H9 (cell line): ENCODE results near the gene PAX1. TPM values are rescaled to one million over a fixed set of nuclear protein-coding genes. Genes with fewer than 3 reads are reported as not detected.

ENCODE experiments used
- DNase-seq: peaks from one replicate; pipeline ENCODE4 v3.0.0-alpha.2; 2017
- H2AFZ ChIP-seq: one replicate; pipeline ENCODE4 v1.6.1; 2013; ENCODE audit warnings: mild to moderate bottlenecking, low read length, control low read depth, moderate library complexity
- H2AK5ac ChIP-seq: 2 replicates; pipeline ENCODE4 v1.6.1; 2013; ENCODE audit warnings: low read length, control low read depth, mixed read lengths; ENCODE audit not compliant: insufficient read length
- H2BK120ac ChIP-seq: one replicate; pipeline ENCODE4 v1.6.1; 2013; ENCODE audit warnings: low read depth, mild to moderate bottlenecking, low read length, control low read depth, inconsistent platforms; ENCODE audit not compliant: poor library complexity, severe bottlenecking
- H2BK12ac ChIP-seq: 2 replicates; pipeline ENCODE4 v1.6.1; 2013; ENCODE audit warnings: low read length, control low read depth, mixed read lengths, low read depth; ENCODE audit not compliant: insufficient read length
- H2BK15ac ChIP-seq: 2 replicates; pipeline ENCODE4 v1.6.1; 2013; ENCODE audit warnings: low read depth, low read length, control low read depth
- H2BK20ac ChIP-seq: one replicate; pipeline ENCODE4 v1.6.1; 2013; ENCODE audit warnings: low read depth, mild to moderate bottlenecking, low read length, control low read depth, inconsistent platforms; ENCODE audit not compliant: poor library complexity, severe bottlenecking
- H2BK5ac ChIP-seq: 2 replicates; pipeline ENCODE4 v1.6.1; 2013; ENCODE audit warnings: low read length, control low read depth, mixed read lengths; ENCODE audit not compliant: insufficient read length
- H3K14ac ChIP-seq: 2 replicates; pipeline ENCODE4 v1.6.1; 2013; ENCODE audit warnings: low read length, control low read depth; ENCODE audit not compliant: insufficient read depth
- H3K18ac ChIP-seq: 2 replicates; pipeline ENCODE4 v1.6.1; 2013; ENCODE audit warnings: low read depth, mild to moderate bottlenecking, mixed read lengths, low read length, control low read depth; ENCODE audit not compliant: insufficient read length
- H3K23ac ChIP-seq: 2 replicates; pipeline ENCODE4 v1.6.1; 2013; ENCODE audit warnings: low read length, control low read depth, mixed read lengths, low read depth; ENCODE audit not compliant: insufficient read length
- H3K23me2 ChIP-seq: 2 replicates; pipeline ENCODE4 v1.6.1; 2013; ENCODE audit warnings: low read depth, mild to moderate bottlenecking, mixed read lengths, low read length, control low read depth; ENCODE audit not compliant: insufficient read length, poor library complexity, severe bottlenecking
- H3K27ac ChIP-seq: 2 replicates; pipeline ENCODE4 v1.5.1; 2013; ENCODE audit warnings: low read length, control low read depth, mixed read lengths, low read depth; ENCODE audit not compliant: insufficient read length
- H3K27me3 ChIP-seq: 2 replicates; pipeline ENCODE4 v1.6.1; 2013; ENCODE audit warnings: low read length, control low read depth, inconsistent platforms; ENCODE audit not compliant: insufficient read depth
- H3K4ac ChIP-seq: 2 replicates; pipeline ENCODE4 v1.6.1; 2013; ENCODE audit warnings: low read depth, mild to moderate bottlenecking, control low read depth, inconsistent platforms, low read length, moderate library complexity
- H3K4me1 ChIP-seq: 2 replicates; pipeline ENCODE4 v1.6.1; 2013; ENCODE audit warnings: low read length, control low read depth, inconsistent platforms; ENCODE audit not compliant: insufficient read depth
- H3K4me2 ChIP-seq: 2 replicates; pipeline ENCODE4 v1.6.1; 2013; ENCODE audit warnings: low read length, control low read depth, mixed read lengths; ENCODE audit not compliant: insufficient read length, insufficient read depth
- H3K56ac ChIP-seq: 2 replicates; pipeline ENCODE4 v1.6.1; 2013; ENCODE audit warnings: low read depth, mild to moderate bottlenecking, mixed read lengths, low read length, control low read depth; ENCODE audit not compliant: insufficient read length
- H3K79me1 ChIP-seq: 2 replicates; pipeline ENCODE4 v1.6.1; 2013; ENCODE audit warnings: low read depth, mild to moderate bottlenecking, moderate library complexity, low read length, control low read depth, inconsistent platforms; ENCODE audit not compliant: insufficient read depth, poor library complexity, severe bottlenecking
- H3K79me2 ChIP-seq: 2 replicates; pipeline ENCODE4 v1.6.1; 2013; ENCODE audit warnings: low read length, control low read depth, inconsistent platforms; ENCODE audit not compliant: insufficient read depth
- H3K9ac ChIP-seq: 2 replicates; pipeline ENCODE4 v1.6.1; 2013; ENCODE audit warnings: low read length, control low read depth, mixed read lengths; ENCODE audit not compliant: insufficient read length; ENCODE audit errors: extremely low read depth
- H3K9me3 ChIP-seq: one replicate; pipeline ENCODE4 v1.6.1; 2013; ENCODE audit warnings: low read depth, low read length, inconsistent platforms; ENCODE audit not compliant: control insufficient read depth
- H3T11ph ChIP-seq: one replicate; pipeline ENCODE4 v1.6.1; 2013; ENCODE audit warnings: mild to moderate bottlenecking, low read length, control low read depth, inconsistent platforms
- H4K20me1 ChIP-seq: one replicate; pipeline ENCODE4 v1.6.1; 2013; ENCODE audit not compliant: control insufficient read depth, insufficient read length, insufficient read depth
- H4K5ac ChIP-seq: 2 replicates; pipeline ENCODE4 v1.6.1; 2013; ENCODE audit warnings: low read depth, mild to moderate bottlenecking, mixed read lengths, low read length, control low read depth; ENCODE audit not compliant: insufficient read length
- H4K8ac ChIP-seq: replicated peaks from 2 replicates; pipeline ENCODE4 v1.6.1; 2013; ENCODE audit warnings: low read length, control low read depth, mixed read lengths, low read depth; ENCODE audit not compliant: insufficient read length
- H4K91ac ChIP-seq: 2 replicates; pipeline ENCODE4 v1.6.1; 2013; ENCODE audit warnings: low read depth, mild to moderate bottlenecking, moderate library complexity, mixed read lengths, low read length, control low read depth; ENCODE audit not compliant: insufficient read length
- H3K27ac Mint-ChIP-seq, 3 experiments: 2 replicates in 2 of 3; 3 replicates in 1 of 3; pipeline ENCODE4 v1.8.0; 2020 to 2021; ENCODE audit warnings: mixed read lengths in 3 of 3, mild to moderate bottlenecking in 1 of 3, moderate library complexity in 1 of 3
- H3K27me3 Mint-ChIP-seq: 2 replicates; pipeline ENCODE4 v1.8.0; 2021; ENCODE audit warnings: low read depth, mild to moderate bottlenecking, moderate library complexity, mixed read lengths
- H3K36me3 Mint-ChIP-seq, 3 experiments: 2 replicates in 2 of 3; 3 replicates in 1 of 3; pipeline ENCODE4 v1.8.0; 2020 to 2021; ENCODE audit warnings: low read depth in 3 of 3, mixed read lengths in 3 of 3; ENCODE audit not compliant: insufficient read depth in 1 of 3
- H3K4me1 Mint-ChIP-seq, 2 experiments: 2 replicates each; pipeline ENCODE4 v1.8.0; 2020; ENCODE audit warnings: mixed read lengths in 2 of 2
- H3K4me3 Mint-ChIP-seq, 2 experiments: 2 replicates in 1 of 2; 3 replicates in 1 of 2; pipeline ENCODE4 v1.8.0; 2020 to 2021; ENCODE audit warnings: mild to moderate bottlenecking in 2 of 2, mixed read lengths in 2 of 2, moderate library complexity in 1 of 2
- H3K9me3 Mint-ChIP-seq, 2 experiments: 2 replicates in 1 of 2; 3 replicates in 1 of 2; pipeline ENCODE4 v1.8.0; 2020; ENCODE audit warnings: mild to moderate bottlenecking in 2 of 2, mixed read lengths in 2 of 2, moderate library complexity in 1 of 2
- CTCF ChIP-seq: fragments of 200-600 bp; sonication (generic); conservative IDR thresholded peaks from 3 replicates; pipeline ENCODE4 v1.8.0; 2021; ENCODE audit warnings: antibody characterized with exemption, mild to moderate bottlenecking
- WGBS: extraction: QIAGEN DNeasy Blood & Tissue Kit; methylation state at CpG from one replicate; pipeline ENCODE4 v1.1.7; 2013; ENCODE audit warnings: missing lambda C conversion rate, low lambda C conversion rate, mixed read lengths; ENCODE audit not compliant: insufficient read length; ENCODE audit errors: extremely low coverage; 5-methylcytosine and 5-hydroxymethylcytosine counted together
- total RNA-seq: library from RNA; stranded (reverse); gene quantifications from 2 replicates; pipeline ENCODE4 v1.2.1, GENCODE V29; 2021

The PAX1 gene
- total RNA-seq, 1 experiment from 2014 or later: not detected

GRCh38 chr20:21714297-21715192 is 9.1 kb downstream of the PAX1 start:
- no peak overlapping the region for H3T11ph ChIP-seq
- peaks cover 100% of the 10 kb centered on the region for H3K27me3 Mint-ChIP-seq
- H3K4me3 Mint-ChIP-seq: peak overlapping the region; percentile 53 to 82
- WGBS: no CpG with 5 or more reads among the region's 54 CpGs
- no peak overlapping the region for H3K27ac Mint-ChIP-seq
- no peaks in the 10 kb centered on the region for H3K79me2 ChIP-seq
- no peak overlapping the region for H2BK5ac ChIP-seq
- no peak overlapping the region for H3K27ac ChIP-seq
- no peaks in the 10 kb centered on the region for H4K20me1 ChIP-seq
- no peak overlapping the region for H2AK5ac ChIP-seq
- H3K4me1 Mint-ChIP-seq: peaks cover 17 to 35% of the 10 kb centered on the region in 2 experiments
- H3K56ac ChIP-seq: no peak overlapping the region
- no peak overlapping the region for H4K8ac ChIP-seq
- H3K27me3 ChIP-seq: peaks cover 77% of the 10 kb centered on the region
- no peaks in the 10 kb centered on the region for H3K36me3 Mint-ChIP-seq
- no peak overlapping the region for H3K18ac ChIP-seq
- no peak overlapping the region for H2AFZ ChIP-seq
- peak overlapping the region; percentile 68 for H3K4me2 ChIP-seq
- H2BK12ac ChIP-seq: no peak overlapping the region
- H2BK120ac ChIP-seq: no peak overlapping the region
- H3K79me1 ChIP-seq: no peaks in the 10 kb centered on the region
- DNase-seq: peak; percentile 66
- H2BK20ac ChIP-seq: no peak overlapping the region
- H3K4ac ChIP-seq: no peak overlapping the region
- no peak overlapping the region for H2BK15ac ChIP-seq
- H3K4me1 ChIP-seq: peaks cover 8% of the 10 kb centered on the region
- H3K14ac ChIP-seq: no peak overlapping the region
- H3K23ac ChIP-seq: no peak overlapping the region
- H4K5ac ChIP-seq: no peak overlapping the region
- H3K9me3 ChIP-seq: no peaks in the 10 kb centered on the region
- H3K9me3 Mint-ChIP-seq: peaks cover 0 to 4% of the 10 kb centered on the region in 2 experiments; a peak in 1 of 5 replicates
- peaks cover 10% of the 10 kb centered on the region for H3K23me2 ChIP-seq
- no peak overlapping the region for H4K91ac ChIP-seq
- H3K9ac ChIP-seq: no peak overlapping the region
- TF ChIP-seq CTCF: no peak
